Esophagus squamous epithelium (tissue), 5 donors: ENCODE data around the gene ITM2C. TPM values are rescaled to one million over a fixed set of nuclear protein-coding genes. Genes with fewer than 3 reads are reported as not detected.

Experiments
- DNase-seq: peaks from one replicate; lab custom pipeline; 2025; lab: John Stamatoyannopoulos, UW
- H3K27ac ChIP-seq, 4 donors: fragments of 200-600 bp; sonication (generic); one replicate each; pipeline ENCODE4 v1.5.1; 2016 to 2019; ENCODE audit warnings: mild to moderate bottlenecking in 1 of 4
- H3K27me3 ChIP-seq, 4 donors: fragments of 200-600 bp; sonication (generic); 1 replicate in 3 of 4; 2 replicates in 1 of 4; pipeline versions ENCODE4 v1.5.1 to v1.6.0; 2017 to 2021; ENCODE audit warnings: antibody characterized with exemption in 1 of 4
- H3K36me3 ChIP-seq, 3 donors: fragments of 200-600 bp; sonication (generic); one replicate each; pipeline ENCODE4 v1.5.1; 2016 to 2019
- H3K4me1 ChIP-seq, 3 donors: fragments of 200-600 bp; sonication (generic); one replicate each; pipeline ENCODE4 v1.5.1; 2017 to 2019
- H3K4me3 ChIP-seq, 4 donors: fragments of 200-600 bp; sonication (generic); 1 replicate in 3 of 4; 2 replicates in 1 of 4; pipeline ENCODE4 v1.5.1; 2016 to 2019; ENCODE audit warnings: mild to moderate bottlenecking in 2 of 4, moderate library complexity in 1 of 4
- H3K9me3 ChIP-seq, 3 donors: fragments of 200-600 bp; sonication (generic); one replicate each; pipeline ENCODE4 v1.5.1; 2016 to 2019
- POLR2A ChIP-seq, 4 donors: fragments of 450-650 bp; IDR thresholded peaks; one replicate each; pipeline ENCODE4 v1.6.1; 2017; ENCODE audit warnings: antibody characterized with exemption in 4 of 4, mild to moderate bottlenecking in 4 of 4, moderate library complexity in 3 of 4
- WGBS, 2 donors: methylation state at CpG; one replicate each; pipeline ENCODE4 v1.1.5; 2018; 5-methylcytosine and 5-hydroxymethylcytosine counted together
- intact Hi-C: fragments of 100-400 bp; cut with DNase I; formaldehyde crosslinking; loops from one replicate; pipeline ENCODE4 v1.15.0; 2022
- total RNA-seq, 4 donors: library from RNA; depleted of rRNA; stranded (reverse); fragments of >200 nt; gene quantifications; one replicate each; pipeline ENCODE4 v1.1.0, GENCODE V29; 2016
- TF ChIP-seq, protein P1 (sequence below), 6 experiments: fragments of 450-650 bp in 4 of 6; fragments of 200-600 bp in 2 of 6; sonication (generic) in 2 of 6; IDR thresholded peaks; one replicate each; pipeline ENCODE4 v1.5.1; 2016 to 2019; ENCODE audit warnings: antibody characterized with exemption in 6 of 6, mild to moderate bottlenecking in 4 of 6, moderate library complexity in 4 of 6
- donor health status: DM: yes; HTN: yes; CAD: no.

Gene ITM2C
- total RNA-seq, 4 donors from 2014 or later, result 3.8 to 31.9 (median 10.3) TPM

DNA sequence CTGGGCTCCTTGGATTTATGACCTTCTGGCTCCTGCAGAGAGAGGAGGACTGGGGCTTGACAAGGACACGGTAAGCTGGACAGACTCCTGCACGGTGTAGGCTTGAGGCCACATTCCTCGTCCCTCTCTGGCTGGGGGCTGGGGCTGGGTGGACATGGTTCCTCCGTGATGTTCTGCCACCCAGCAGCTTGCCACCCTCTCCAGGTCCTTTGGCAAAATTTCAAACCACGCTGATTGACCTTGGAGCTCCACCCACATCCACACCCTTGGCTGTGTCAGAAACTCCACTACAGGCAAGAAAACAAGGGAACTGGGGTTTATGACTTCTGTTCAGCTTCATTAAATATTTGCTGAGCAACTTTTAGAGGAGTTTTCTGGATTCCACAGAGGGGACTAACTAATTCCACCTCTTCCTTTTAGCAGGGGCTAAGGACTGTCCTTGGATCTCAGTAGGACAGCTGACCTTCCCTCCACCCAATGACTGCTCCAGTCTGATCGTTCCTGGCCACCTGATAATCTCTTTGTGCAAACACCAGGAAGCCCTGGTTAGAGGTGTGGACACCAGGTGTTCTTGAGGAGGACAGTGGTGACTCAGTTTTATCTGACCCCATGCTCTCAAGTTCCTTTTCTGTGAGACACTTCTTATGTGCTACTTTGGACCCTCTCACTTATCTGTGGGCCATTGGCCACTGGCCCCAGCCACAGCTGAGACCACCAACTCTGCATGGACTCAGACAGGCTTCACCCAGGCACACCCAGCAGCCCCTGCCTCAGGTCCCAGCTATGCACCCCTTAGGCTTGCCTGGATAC, 31.0 kb downstream of the ITM2C start:
- H3K27me3 ChIP-seq, result peaks cover 0 to 20% (median 0%) of the 10 kb centered on the region in 4 donors
- intact Hi-C loops, result no loop called here
- H3K27ac ChIP-seq, result no peak overlapping the region
- H3K9me3 ChIP-seq, result no peaks in the 10 kb centered on the region
- H3K36me3 ChIP-seq, result no peaks in the 10 kb centered on the region
- no peak for DNase-seq
- H3K4me1 ChIP-seq, result peaks cover 0 to 8% (median 0%) of the 10 kb centered on the region in 3 donors
- WGBS, 2 donors, result 46 to 57% methylated on average over 4 to 6 of the region's 6 CpGs
- no peak for TF ChIP-seq POLR2A (IDR thresholded peaks at IDR 0.05)
- TF ChIP-seq, protein P1, sequence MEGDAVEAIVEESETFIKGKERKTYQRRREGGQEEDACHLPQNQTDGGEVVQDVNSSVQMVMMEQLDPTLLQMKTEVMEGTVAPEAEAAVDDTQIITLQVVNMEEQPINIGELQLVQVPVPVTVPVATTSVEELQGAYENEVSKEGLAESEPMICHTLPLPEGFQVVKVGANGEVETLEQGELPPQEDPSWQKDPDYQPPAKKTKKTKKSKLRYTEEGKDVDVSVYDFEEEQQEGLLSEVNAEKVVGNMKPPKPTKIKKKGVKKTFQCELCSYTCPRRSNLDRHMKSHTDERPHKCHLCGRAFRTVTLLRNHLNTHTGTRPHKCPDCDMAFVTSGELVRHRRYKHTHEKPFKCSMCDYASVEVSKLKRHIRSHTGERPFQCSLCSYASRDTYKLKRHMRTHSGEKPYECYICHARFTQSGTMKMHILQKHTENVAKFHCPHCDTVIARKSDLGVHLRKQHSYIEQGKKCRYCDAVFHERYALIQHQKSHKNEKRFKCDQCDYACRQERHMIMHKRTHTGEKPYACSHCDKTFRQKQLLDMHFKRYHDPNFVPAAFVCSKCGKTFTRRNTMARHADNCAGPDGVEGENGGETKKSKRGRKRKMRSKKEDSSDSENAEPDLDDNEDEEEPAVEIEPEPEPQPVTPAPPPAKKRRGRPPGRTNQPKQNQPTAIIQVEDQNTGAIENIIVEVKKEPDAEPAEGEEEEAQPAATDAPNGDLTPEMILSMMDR (IDR thresholded peaks at IDR 0.05), result no peak
- H3K4me3 ChIP-seq, result no peak overlapping the region

DNA sequence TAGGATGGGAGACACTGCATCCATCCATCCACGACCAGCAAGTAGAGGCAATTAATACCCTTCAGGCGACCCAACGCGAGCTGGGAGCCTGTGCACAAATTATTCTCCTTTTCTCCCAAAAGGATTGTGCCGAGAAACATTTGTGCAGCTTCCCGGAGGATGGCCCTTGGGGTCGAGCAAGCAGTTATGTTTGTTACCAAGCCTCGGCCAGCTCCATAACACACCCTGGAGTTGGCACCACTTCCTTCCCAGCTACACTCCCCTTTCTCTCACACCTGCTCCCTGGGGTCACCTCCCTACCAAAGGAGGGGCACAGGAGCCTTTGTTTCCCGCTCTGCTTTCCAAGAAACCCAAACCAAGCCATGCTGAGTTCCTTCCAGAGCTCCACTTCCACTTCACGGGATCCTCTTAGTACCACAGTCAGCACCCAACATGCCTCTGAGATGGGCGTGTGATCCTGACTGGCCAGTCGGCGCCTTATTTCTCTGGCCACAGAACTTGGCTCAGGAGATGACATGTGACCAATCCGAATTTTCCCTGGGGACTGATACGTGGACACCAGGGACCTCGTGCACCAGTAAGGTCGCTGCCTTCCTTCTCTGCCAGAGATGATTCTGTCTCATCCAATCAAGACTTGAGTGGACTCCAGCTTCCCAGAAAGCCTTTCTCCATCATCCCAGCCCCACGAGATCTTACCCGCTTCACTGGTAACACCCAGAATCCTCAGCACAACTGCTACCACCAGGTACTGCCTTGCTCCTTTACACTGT, 31.8 kb downstream of the ITM2C start:
- intact Hi-C loops, result no loop called here
- Histone ChIP-seq H3K36me3 (no peaks in the 10 kb centered on the region), H3K27ac (no peak overlapping the region), H3K27me3 (peaks cover 0 to 27% (median 0%) of the 10 kb centered on the region in 4 donors), H3K9me3 (no peaks in the 10 kb centered on the region), H3K4me3 (no peak overlapping the region), H3K4me1 (peaks cover 0 to 8% (median 0%) of the 10 kb centered on the region in 3 donors)
- WGBS, 2 donors, result 76 to 81% methylated on average over 19 of the region's 19 CpGs
- TF ChIP-seq, protein P1 (IDR thresholded peaks at IDR 0.05), result no peak
- no peak for TF ChIP-seq POLR2A (IDR thresholded peaks at IDR 0.05)
- no peak for DNase-seq

DNA sequence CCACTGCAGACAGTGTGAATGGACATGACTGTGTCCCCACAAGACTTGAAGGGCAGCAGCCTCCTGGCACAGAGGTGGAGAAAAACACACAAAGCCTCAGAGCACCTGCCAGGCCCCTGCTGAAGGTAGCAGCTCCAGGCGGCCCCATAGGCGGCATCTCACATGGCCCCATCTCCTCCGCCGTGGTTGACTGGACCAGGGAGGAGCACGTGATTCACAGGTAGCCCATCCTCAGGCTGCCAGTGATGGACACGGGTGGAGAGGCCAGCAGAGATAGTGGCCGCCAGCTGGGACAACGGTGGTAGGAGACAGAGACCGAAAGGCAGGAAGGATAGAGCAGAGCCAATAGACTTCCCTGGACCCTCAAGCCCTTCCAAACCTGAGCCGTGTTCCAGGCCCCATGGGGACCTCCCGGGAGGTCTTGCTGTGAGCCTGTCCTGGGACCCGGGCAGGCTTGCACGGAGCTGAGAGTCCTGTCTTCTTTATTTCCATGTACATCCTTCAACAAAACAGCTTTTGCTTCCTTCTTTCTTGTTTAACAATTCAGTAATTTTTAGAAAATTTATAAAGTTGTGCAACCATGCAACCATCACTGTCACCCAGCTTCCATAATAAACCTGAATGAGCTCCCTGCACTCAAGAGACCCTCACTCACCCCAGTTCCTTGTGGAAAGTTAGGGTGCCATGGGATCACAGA, 33.4 kb downstream of the ITM2C start:
- H3K4me1 ChIP-seq, result peaks cover 0 to 8% (median 0%) of the 10 kb centered on the region in 3 donors
- no peak for DNase-seq
- H3K4me3 ChIP-seq, result no peak overlapping the region
- WGBS, 2 donors, result 89 to 92% methylated on average over 4 to 11 of the region's 13 CpGs
- no peak overlapping the region for H3K27ac ChIP-seq
- no peaks in the 10 kb centered on the region for H3K9me3 ChIP-seq
- no peaks in the 10 kb centered on the region for H3K36me3 ChIP-seq
- peaks cover 0 to 29% (median 0%) of the 10 kb centered on the region in 4 donors for H3K27me3 ChIP-seq
- intact Hi-C loops, result no loop called here
- TF ChIP-seq, protein P1 (IDR thresholded peaks at IDR 0.05), result no peak
- no peak for TF ChIP-seq POLR2A (IDR thresholded peaks at IDR 0.05)

DNA sequence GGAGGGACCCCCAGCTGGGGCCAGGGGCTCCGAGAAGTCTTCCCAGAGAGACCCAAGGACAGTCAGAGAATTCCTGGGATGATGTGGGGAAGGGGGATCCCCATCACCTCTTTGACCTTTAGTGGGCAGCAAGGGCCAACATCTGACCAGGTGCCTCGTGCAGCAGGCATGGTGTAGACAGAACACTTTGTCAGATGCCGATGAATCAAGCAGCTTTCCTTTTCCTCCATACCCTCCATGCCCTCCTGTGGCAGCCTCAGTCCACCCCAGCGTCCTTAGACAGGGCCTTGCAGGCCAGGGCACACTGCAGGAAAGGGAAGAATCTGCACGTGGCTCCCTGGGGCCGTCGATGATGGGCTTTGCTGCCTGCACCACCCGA, 34.0 kb downstream of the ITM2C start:
- H3K9me3 ChIP-seq, result no peaks in the 10 kb centered on the region
- H3K27ac ChIP-seq, result no peak overlapping the region
- H3K4me3 ChIP-seq, result no peak overlapping the region
- peaks cover 0 to 24% (median 0%) of the 10 kb centered on the region in 4 donors for H3K27me3 ChIP-seq
- no peak for TF ChIP-seq POLR2A (IDR thresholded peaks at IDR 0.05)
- TF ChIP-seq, protein P1 (IDR thresholded peaks at IDR 0.05), result no peak
- no peak for DNase-seq
- H3K36me3 ChIP-seq, result no peaks in the 10 kb centered on the region
- intact Hi-C loops, result no loop called here
- WGBS, 2 donors, result 38 to 78% methylated on average over 6 to 8 of the region's 8 CpGs
- peaks cover 0 to 8% (median 0%) of the 10 kb centered on the region in 3 donors for H3K4me1 ChIP-seq
